ENCODE measurements around the gene SERPINB7.

SERPINB7 gene

DNA sequence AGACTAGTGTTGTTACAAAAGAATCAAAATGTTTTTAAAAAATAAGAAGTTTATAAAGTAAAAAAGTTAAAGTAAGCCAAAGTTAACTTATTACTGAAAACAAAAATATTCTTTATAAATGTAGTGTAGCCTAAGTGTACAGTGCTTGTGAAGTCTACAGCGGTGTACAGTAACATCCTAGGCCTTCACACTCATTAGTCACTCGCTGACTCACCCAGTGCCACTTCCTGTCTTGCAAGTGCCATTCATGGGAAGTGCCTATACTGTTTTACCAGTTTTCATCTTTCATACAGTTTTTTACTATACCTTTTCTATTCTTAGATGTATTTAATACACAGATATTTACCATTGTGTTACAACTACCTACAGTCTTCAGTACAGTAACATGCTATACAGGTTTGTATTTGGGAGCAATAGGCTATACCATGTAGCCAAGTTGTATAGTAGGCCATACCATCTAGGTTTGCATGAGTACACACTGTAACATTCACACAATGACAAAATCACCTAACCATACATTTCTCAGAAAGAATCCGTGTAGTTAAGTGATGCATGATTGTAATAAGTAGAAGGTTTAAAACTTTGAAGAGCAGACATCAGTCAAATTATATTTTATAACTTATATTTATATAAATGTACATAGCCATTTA is 13.4 kb downstream of the SERPINB7 start:
- DNase-seq: no peak

GRCh38 chr18:63789327-63789726 is 14.1 kb downstream of the SERPINB7 start:
- DNase-seq: no peak

DNA sequence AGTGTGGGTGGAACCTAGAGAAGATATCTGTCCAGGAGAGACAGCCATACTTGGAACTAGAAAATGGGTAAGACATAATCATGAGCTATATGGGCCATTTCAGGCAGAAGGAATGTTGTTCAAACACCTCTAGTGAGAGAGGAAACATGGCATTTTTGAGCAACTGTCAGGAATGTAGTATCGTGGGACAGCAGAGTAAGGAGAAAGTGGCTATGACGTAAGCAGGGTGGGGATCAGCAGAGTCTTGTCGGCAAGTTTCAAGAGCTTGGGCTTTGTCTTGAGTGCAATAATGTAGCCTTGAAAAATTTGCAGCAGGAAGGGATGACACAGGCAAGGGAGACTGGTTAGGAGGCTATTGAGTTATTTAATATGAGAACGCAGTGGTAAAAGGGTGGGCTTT is 20.4 kb downstream of the SERPINB7 start:
- DNase-seq: no peak

GRCh38 chr18:63799189-63799588 is 24.0 kb downstream of the SERPINB7 start:
- DNase-seq: no peak

DNA sequence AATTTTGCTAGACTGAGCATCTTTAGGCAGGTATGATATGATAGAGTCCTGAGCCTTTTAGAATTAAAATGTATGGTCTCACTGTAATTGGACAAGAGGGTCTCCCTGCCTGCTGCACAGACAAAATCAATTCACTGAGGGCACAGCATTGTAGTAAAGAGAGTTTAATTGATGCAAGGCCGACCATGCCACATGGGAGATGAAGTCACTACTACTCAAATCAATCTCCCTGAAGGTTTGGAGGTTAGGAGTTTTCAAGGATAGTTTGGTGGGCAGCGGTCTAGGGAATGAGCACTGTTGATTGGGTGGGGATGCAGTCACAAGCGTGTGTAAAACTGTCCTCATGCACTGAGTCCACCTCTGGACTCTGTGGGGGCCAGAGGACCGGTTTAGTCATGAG is 26.1 kb downstream of the SERPINB7 start:
- DNase-seq: no peak

DNA sequence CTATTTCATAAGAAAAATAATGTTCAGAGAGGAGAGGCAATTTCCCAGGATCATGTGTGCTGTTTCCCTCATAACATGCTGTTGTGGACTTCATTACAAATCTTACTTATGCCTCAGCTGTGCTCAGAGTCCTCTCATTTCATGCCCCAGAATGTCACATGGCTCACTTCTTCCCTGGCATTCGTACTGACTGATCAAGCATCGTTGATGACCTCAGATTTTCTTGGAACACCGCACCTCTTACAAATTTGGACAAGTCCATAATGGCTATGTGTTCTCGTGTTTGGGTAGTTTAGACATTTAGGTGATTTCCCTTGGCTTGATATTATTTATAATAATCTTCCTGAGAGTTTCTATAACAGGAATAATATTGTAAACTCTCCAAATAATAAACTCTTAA is 32.9 kb downstream of the SERPINB7 start:
- no peak for DNase-seq

- DNase-seq: no peak
Measured at GRCh38 chr18:63817441-63818051, 42.3 kb downstream of the SERPINB7 start.

- no peak for DNase-seq
Measured at GRCh38 chr18:63818212-63818611, 43.0 kb downstream of the SERPINB7 start.

GRCh38 chr18:63819786-63820185 is 44.6 kb downstream of the SERPINB7 start:
- DNase-seq: no peak

DNA sequence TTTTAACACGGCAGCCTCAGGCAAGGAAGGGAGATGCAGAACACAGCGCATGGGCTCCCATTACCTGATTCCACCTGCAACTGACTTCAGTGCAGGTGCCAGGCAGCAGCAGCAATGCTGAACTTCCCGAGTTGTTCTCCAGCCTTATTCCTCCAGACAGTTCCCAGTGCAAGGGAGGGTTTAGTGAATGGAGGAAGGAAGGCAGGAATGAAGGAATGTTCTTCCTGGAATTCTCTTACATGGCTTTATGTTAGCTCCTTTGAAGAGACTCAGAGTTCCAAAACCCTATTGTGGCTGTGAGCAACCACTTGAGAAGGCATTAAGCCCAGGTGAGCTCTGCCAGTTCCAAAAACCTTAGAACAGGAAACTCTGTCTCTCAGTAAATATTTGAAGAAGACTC is 45.5 kb downstream of the SERPINB7 start:
- DNase-seq: no peak

GRCh38 chr18:63823516-63824219 is 48.5 kb downstream of the SERPINB7 start:
- DNase-seq: no peak

- DNase-seq: no peak
Measured at GRCh38 chr18:63824220-63824525, 49.0 kb downstream of the SERPINB7 start.

DNA sequence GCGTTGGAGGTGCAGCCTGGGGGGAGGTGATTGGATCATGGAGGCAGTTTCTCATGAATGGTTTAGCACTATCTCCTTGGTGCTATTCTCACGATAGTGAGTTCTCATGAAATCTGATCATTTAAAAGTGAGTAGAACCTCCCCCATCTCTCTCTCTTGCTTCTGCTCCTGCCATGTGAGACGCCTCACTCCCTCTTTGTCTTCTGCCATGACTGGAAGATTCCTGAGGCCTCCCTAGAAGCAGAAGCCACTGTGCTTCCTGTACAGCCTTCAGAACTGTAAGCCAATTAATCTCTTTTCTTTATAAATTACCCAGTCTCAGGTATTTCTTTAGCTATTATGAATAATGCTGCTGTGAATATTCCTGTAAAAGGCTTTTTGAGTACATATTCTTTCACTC is 52.9 kb downstream of the SERPINB7 start:
- DNase-seq: no peak

- no peak for DNase-seq
Measured at GRCh38 chr18:63828656-63829055, 53.4 kb downstream of the SERPINB7 start.

DNA sequence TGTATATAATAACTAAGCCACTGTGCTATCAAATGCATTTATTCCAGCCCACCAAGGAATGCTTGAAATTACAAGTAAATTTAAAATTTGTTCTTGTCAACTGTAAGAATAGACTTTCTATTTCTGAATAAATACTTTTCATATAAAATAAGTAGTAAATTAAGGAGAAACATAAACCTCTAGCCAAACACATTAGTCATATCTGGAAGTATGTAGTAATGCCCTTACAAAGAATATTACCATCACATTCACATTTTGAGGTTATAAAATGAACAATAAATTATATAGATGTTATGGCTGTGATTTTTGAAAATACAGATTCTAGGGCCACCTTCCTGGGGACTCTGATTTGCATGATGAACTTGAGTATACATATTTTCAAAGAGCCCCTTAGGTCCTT is 54.7 kb downstream of the SERPINB7 start:
- DNase-seq: no peak

- no peak for DNase-seq
Measured at GRCh38 chr18:63831080-63831788, 56.0 kb downstream of the SERPINB7 start.

DNA sequence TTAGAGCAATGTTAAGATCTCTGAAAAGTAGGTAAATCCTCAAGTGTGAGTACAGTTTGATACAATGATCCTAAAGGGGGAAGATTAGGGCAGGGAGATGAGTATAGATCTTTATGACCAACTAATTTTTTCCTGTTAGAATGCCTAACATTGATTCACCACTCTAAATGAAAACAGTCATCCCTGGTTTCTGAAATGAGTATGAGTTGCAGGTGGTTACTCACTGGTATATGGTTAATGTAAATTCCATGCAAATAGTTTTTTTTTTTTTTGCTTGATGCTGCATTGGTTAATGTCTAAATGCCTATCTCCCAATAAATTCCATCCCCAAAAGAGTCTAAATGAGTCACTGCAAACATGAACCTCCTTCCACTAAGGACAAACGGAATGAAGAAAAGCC is 57.3 kb downstream of the SERPINB7 start:
- no peak for DNase-seq

GRCh38 chr18:63834471-63835113 is 59.4 kb downstream of the SERPINB7 start:
- DNase-seq: no peak

- DNase-seq: no peak
Measured at GRCh38 chr18:63836456-63836855, 61.2 kb downstream of the SERPINB7 start.

DNA sequence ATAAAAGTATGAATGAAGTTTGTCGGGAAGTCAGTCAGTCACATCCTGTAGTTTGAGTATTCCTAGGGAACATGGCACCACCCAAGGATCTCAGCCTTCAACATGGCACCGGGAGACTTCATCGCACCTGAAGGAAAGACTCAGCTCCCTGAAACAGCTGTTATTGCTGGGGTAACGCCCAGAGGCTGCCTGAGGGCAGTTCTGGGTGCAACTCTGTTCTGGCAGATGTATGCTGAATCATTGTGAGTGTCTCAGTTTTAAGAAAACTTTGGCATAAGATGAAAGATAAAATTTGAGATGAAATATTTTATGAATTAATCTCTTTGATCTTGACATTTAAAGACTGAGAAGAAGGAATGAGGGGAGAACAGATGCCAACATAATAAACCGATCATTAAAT is 62.4 kb downstream of the SERPINB7 start:
- no peak for DNase-seq

DNA sequence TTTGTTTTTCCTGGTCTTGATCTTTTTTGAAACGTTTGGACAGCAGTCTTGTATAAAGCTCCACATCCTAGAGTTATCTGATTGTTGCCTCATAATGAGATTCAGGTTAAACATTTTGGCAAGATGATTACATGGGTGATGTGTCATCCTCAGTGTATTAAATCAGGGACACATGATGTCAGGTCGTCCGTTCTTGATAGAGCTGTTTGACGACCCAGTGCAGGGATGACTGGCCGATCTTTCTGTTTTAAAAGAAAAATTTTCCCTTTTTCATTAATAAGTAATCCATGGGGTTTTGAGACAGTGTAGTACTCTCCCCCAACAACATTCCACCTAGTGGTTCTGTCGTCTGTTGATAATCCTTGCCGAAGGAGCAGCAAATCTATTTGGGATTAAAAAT is 67.8 kb downstream of the SERPINB7 start:
- no peak for DNase-seq

DNA sequence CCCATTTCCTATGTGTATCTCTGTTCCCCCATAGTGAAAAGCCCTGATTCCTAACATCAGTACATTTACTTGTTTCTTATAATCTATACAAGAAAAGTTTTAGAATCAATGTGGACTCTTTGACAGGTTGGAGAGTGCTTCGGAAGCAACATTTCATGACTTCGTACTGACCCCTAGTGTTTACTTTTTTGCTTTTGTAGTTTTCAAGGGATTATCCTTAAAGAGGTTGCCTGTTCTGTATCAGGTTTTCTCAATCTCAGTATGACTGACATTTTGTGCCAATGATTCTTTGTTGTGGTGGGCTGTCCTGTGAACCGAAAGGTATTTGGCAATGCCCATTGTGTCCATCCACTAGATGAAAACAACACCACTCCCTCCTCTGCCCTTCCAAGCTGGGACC is 69.0 kb downstream of the SERPINB7 start:
- no peak for DNase-seq

- DNase-seq: no peak
Measured at GRCh38 chr18:63848159-63848558, 72.9 kb downstream of the SERPINB7 start.

GRCh38 chr18:63850020-63850419 is 74.8 kb downstream of the SERPINB7 start:
- DNase-seq: no peak

Data from NCI-H1694 (cell line).